Measurements from ENCODE around the gene IDS. TPM values are rescaled to one million over a fixed set of nuclear protein-coding genes. Genes with fewer than 3 reads are reported as not detected.

The IDS gene
- total RNA-seq, 1 donor from 2014 or later: 25.3 TPM

DNA sequence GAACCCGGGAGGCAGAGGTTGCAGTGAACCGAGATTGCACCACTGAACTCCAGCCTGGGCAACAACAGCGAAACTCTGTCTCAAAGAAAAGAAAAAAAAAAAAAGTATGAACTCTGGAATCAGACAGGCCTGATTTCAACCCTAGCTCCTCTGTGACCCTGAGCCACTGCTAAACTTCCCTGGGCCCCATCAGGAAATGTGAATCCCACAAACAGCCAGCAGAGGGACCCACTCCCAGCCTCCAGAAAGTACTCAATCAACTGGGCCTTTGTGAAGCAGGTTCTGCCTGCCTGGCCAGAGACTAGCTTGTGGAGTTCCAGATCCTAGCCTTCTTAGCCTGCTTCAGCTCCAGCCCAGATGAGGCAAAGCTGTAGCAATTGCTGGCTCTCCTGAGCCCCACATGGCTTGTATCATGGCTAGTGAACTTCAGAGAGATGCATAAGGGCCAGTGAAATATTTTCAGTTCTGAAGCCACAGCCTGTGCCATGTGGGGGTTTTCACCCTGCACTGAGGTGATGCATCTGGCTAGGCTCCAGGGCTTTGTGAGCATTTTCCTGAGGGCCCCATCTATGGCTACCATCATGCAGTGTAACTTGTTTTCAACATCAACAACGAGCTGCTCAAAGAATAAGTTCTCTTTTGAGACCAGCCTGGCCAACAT, 7.2 kb upstream of the IDS start:
- peak; percentile 43 for DNase-seq (ENCODE audit: low read depth, low spot score)
- H3K36me3 Mint-ChIP-seq (ENCODE audit: low read depth): peaks cover 4% of the 10 kb centered on the region
- H3K27ac Mint-ChIP-seq (ENCODE audit: unreplicated experiment): peak overlapping the region; percentile 83
- peaks cover 9% of the 10 kb centered on the region for H3K27me3 Mint-ChIP-seq (ENCODE audit: low read depth)
- peaks cover 20% of the 10 kb centered on the region for H3K4me1 Mint-ChIP-seq
- no peaks in the 10 kb centered on the region for H3K9me3 Mint-ChIP-seq
- TF ChIP-seq, protein P1, sequence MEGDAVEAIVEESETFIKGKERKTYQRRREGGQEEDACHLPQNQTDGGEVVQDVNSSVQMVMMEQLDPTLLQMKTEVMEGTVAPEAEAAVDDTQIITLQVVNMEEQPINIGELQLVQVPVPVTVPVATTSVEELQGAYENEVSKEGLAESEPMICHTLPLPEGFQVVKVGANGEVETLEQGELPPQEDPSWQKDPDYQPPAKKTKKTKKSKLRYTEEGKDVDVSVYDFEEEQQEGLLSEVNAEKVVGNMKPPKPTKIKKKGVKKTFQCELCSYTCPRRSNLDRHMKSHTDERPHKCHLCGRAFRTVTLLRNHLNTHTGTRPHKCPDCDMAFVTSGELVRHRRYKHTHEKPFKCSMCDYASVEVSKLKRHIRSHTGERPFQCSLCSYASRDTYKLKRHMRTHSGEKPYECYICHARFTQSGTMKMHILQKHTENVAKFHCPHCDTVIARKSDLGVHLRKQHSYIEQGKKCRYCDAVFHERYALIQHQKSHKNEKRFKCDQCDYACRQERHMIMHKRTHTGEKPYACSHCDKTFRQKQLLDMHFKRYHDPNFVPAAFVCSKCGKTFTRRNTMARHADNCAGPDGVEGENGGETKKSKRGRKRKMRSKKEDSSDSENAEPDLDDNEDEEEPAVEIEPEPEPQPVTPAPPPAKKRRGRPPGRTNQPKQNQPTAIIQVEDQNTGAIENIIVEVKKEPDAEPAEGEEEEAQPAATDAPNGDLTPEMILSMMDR (conservative IDR thresholded peaks at IDR 0.05): peak; percentile 64
- H3K4me3 Mint-ChIP-seq: no peak overlapping the region

DNA sequence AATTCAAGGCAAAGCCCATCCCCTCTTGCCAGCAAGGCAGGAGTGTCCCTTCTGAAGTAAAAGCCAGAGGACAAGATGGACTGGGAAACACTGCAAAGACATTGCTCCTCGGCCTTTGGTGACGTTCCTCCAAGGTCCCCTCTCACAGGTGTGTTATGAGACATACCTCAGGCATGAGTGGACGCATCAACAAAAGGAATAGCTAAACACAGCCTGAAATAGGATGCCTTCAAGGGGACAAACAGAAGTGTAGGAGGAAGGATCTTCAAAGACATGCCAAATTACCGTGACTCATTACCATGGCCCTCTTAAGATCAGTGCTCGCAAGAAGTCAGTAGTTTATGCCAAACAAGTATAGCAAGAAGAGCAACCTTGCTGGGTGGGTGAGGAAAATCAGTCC, 6.0 kb upstream of the IDS start:
- no peak for DNase-seq (ENCODE audit: low read depth, low spot score)
- no peaks in the 10 kb centered on the region for H3K9me3 Mint-ChIP-seq
- peaks cover 9% of the 10 kb centered on the region for H3K27me3 Mint-ChIP-seq (ENCODE audit: low read depth)
- H3K27ac Mint-ChIP-seq (ENCODE audit: unreplicated experiment): no peak overlapping the region
- H3K36me3 Mint-ChIP-seq (ENCODE audit: low read depth): peaks cover 4% of the 10 kb centered on the region
- peaks cover 20% of the 10 kb centered on the region for H3K4me1 Mint-ChIP-seq
- H3K4me3 Mint-ChIP-seq: no peak overlapping the region
- TF ChIP-seq, protein P1 (conservative IDR thresholded peaks at IDR 0.05): no peak

DNA sequence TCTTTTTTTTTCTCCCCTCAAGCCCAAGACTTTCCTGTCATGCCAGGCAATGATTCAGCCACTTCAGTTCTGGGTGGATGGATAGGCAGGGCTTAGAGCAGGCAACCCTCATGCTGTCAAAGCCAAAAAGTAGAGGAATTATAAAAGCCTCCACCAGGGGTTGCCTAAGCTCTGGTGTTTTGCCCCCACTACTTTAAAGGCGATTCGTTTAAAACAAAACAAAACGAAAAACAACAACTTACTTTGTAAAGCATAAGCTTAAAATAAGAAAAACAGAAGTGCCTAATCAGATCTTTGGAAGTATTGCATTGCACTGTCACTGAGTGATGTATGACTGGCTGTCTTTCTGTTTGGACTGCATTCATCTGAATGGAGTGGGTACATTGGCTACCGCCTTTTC, 5.3 kb upstream of the IDS start:
- TF ChIP-seq, protein P1 (conservative IDR thresholded peaks at IDR 0.05): peak; percentile 52
- Mint-ChIP-seq H3K4me3 (peak overlapping the region; percentile 5), H3K27ac (ENCODE audit: unreplicated experiment) (no peak overlapping the region), H3K36me3 (ENCODE audit: low read depth) (no peaks in the 10 kb centered on the region), H3K4me1 (peaks cover 24% of the 10 kb centered on the region), H3K9me3 (no peaks in the 10 kb centered on the region), H3K27me3 (ENCODE audit: low read depth) (peaks cover 9% of the 10 kb centered on the region)
- no peak for DNase-seq (ENCODE audit: low read depth, low spot score)

DNA sequence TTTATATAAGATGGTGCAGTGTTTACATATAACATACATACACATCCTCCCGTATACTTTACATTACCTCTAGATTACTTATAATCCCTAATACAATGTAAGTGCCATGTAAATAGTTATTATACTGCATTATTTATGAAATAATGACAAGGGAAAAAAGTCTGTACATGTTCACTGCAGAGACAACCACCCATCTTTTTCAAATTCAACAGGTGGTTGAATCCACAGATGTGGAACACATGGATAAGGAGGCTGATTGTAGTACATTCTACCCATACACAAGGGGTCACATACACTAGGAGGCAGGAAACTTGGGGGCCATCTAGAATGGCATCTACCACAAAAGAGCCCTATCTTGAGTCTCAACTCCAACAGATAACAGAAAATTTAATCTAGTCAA, 3.4 kb upstream of the IDS start:
- H3K4me1 Mint-ChIP-seq: peaks cover 29% of the 10 kb centered on the region
- no peak for DNase-seq (ENCODE audit: low read depth, low spot score)
- no peaks in the 10 kb centered on the region for H3K9me3 Mint-ChIP-seq
- TF ChIP-seq, protein P1 (conservative IDR thresholded peaks at IDR 0.05): no peak
- peaks cover 9% of the 10 kb centered on the region for H3K27me3 Mint-ChIP-seq (ENCODE audit: low read depth)
- no peak overlapping the region for H3K27ac Mint-ChIP-seq (ENCODE audit: unreplicated experiment)
- no peaks in the 10 kb centered on the region for H3K36me3 Mint-ChIP-seq (ENCODE audit: low read depth)
- H3K4me3 Mint-ChIP-seq: no peak overlapping the region

DNA sequence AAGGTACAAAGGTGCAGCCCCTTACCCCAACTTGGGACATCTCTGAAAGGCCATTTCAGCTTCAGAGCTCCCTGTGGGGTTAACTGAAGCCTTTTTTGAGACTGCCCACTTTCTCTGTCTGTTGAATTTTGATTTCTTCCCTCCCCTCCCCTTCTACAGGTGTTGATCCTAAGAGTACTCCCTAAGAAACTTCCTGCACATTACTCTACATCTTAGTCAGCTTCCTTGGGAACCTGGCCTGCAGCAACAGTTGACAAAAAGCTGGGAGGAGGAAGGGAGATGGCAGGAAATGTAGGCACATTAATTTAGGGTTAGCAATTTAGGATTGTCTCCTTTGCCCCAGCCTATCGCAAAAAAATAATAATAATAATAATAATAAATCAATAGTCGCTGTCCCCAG, 1.2 kb upstream of the IDS start:
- TF ChIP-seq, protein P1 (conservative IDR thresholded peaks at IDR 0.05): no peak
- peaks cover 9% of the 10 kb centered on the region for H3K27me3 Mint-ChIP-seq (ENCODE audit: low read depth)
- H3K36me3 Mint-ChIP-seq (ENCODE audit: low read depth): no peaks in the 10 kb centered on the region
- no peak for DNase-seq (ENCODE audit: low read depth, low spot score)
- no peak overlapping the region for H3K4me3 Mint-ChIP-seq
- H3K4me1 Mint-ChIP-seq: peaks cover 23% of the 10 kb centered on the region
- H3K27ac Mint-ChIP-seq (ENCODE audit: unreplicated experiment): no peak overlapping the region
- no peaks in the 10 kb centered on the region for H3K9me3 Mint-ChIP-seq

Measured in neural crest cell (in vitro differentiated cells).